ENCODE measurements around the gene PAPSS2. TPM values are rescaled to one million over a fixed set of nuclear protein-coding genes. Genes with fewer than 3 reads are reported as not detected.

The PAPSS2 gene
- total RNA-seq, 1 donor from 2014 or later: 14.8 TPM

GRCh38 chr10:87722716-87723115 is 63.0 kb downstream of the PAPSS2 start:
- no peak overlapping the region for H3K4me3 ChIP-seq
- H3K27me3 ChIP-seq: no peaks in the 10 kb centered on the region
- intact Hi-C loops (cut with DNase I): no loop called here
- TF ChIP-seq CTCF (IDR thresholded peaks at IDR 0.05): no peak
- H3K9me3 ChIP-seq: no peaks in the 10 kb centered on the region
- H3K36me3 ChIP-seq: peaks cover 0 to 3% of the 10 kb centered on the region in 2 donors
- H3K4me1 ChIP-seq: no peaks in the 10 kb centered on the region
- H3K27ac ChIP-seq: no peak overlapping the region
- DNase-seq (ENCODE audit: low spot score in 2 of 2): no peak

DNA sequence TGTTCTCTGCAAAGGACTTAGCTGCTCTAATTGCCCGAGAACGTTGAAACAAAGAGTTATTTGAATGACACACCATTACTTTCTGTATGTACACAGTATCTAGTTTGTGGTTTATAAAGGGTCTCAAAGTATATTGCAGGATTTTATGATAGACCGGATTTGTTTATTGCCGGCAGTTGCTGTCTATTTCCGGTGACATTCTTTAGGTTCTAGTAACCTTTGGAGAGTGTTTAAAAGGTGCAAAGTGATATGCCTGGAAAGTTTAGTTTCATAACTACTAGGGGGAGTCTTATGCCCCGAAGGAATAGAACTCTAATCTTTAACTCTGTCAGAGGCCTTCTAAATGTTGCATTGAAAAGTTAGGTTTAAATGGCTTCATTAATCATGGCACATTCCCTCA is 63.8 kb downstream of the PAPSS2 start:
- Histone ChIP-seq H3K36me3 (peaks cover 0 to 3% of the 10 kb centered on the region in 2 donors), H3K27ac (no peak overlapping the region), H3K4me3 (no peak overlapping the region), H3K4me1 (no peaks in the 10 kb centered on the region), H3K9me3 (no peaks in the 10 kb centered on the region), H3K27me3 (no peaks in the 10 kb centered on the region)
- TF ChIP-seq CTCF (IDR thresholded peaks at IDR 0.05): no peak
- intact Hi-C loops (cut with DNase I): no loop called here
- DNase-seq (ENCODE audit: low spot score in 2 of 2): no peak

GRCh38 chr10:87724789-87725188 is 65.1 kb downstream of the PAPSS2 start:
- Histone ChIP-seq H3K27ac (no peak overlapping the region), H3K9me3 (no peaks in the 10 kb centered on the region), H3K36me3 (peaks cover 0 to 3% of the 10 kb centered on the region in 2 donors), H3K4me1 (no peaks in the 10 kb centered on the region), H3K4me3 (no peak overlapping the region), H3K27me3 (no peaks in the 10 kb centered on the region)
- no peak for TF ChIP-seq CTCF (IDR thresholded peaks at IDR 0.05)
- intact Hi-C loops (cut with DNase I): no loop called here
- no peak for DNase-seq (ENCODE audit: low spot score in 2 of 2)

DNA sequence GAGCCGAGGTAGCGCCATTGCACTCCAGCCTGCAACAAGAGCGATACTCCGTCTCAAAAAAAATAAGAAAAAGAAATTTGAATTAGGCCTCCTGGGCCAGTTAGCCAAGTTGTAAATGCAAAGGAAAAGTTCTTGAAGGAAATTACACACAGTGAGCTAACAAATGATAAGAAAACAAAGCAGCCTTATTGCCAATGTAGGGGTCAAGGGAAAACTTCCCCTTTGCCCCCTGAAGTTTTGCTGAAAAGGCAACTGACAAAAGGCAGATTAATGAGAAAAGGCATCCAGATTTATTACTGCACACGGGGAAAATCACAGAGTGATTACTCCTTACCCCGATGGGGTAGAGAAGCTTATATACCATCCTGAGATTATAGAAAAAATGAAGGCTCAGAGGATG is 70.3 kb downstream of the PAPSS2 start:
- H3K27me3 ChIP-seq: no peaks in the 10 kb centered on the region
- no peak for TF ChIP-seq CTCF (IDR thresholded peaks at IDR 0.05)
- peaks cover 0 to 2% of the 10 kb centered on the region in 2 donors for H3K4me1 ChIP-seq
- H3K27ac ChIP-seq: no peak overlapping the region
- H3K9me3 ChIP-seq: no peaks in the 10 kb centered on the region
- intact Hi-C loops (cut with DNase I): no loop called here
- H3K36me3 ChIP-seq: no peaks in the 10 kb centered on the region
- no peak overlapping the region for H3K4me3 ChIP-seq
- no peak for DNase-seq (ENCODE audit: low spot score in 2 of 2)

GRCh38 chr10:87733081-87733480 is 73.4 kb downstream of the PAPSS2 start:
- no peaks in the 10 kb centered on the region for H3K36me3 ChIP-seq
- no peak for TF ChIP-seq CTCF (IDR thresholded peaks at IDR 0.05)
- H3K27ac ChIP-seq: no peak overlapping the region
- peaks cover 0 to 4% of the 10 kb centered on the region in 2 donors for H3K4me1 ChIP-seq
- no peaks in the 10 kb centered on the region for H3K9me3 ChIP-seq
- DNase-seq (ENCODE audit: low spot score in 2 of 2): no peak
- H3K27me3 ChIP-seq: no peaks in the 10 kb centered on the region
- intact Hi-C loops (cut with DNase I): no loop called here
- no peak overlapping the region for H3K4me3 ChIP-seq
